Fibroblast of skin of abdomen (primary cell): ENCODE measurements around the gene SDHAF3.
"Not testable (repeated sequence)": the region's sequence is repeated elsewhere in the genome, so short reads cannot be mapped to it uniquely, and the experiment has no call there.

Experiments
- DNase-seq: peaks from one replicate; pipeline ENCODE4 v3.0.0-alpha.2; 2013

The SDHAF3 gene

DNA sequence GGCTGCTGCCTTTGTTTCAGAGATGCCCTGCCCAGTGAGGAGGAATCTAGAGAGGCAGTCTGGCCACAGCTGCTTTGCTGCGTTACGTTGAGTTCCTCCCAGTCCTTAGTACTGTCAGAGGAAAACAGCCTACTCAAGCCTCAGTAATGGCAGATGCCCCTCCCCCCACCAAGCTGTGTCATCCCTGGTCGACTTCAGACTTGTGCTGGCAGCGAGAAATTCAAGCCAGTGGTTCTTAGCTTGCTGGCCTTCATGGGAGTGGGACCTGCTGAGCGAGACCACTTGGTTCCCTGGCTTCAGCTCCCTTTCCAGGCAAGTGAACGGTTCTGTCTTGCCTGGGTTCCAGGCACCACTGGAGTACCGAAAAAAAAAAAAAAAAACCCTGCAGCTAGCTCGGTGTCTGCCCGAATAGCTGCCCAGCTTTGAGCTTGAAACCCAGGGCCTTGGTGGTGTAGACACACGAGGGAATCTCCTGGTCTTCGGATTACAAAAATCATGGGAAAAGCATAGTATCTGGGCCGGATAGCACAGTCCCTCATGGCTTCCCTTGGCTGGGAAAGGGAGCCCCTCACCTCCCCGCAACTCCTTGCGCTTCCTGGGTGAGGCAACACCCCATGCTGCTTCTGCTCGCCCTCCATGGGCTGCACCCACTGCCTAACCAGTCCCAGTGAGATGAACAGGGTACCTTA lies 9.1 kb downstream of the SDHAF3 start:
- DNase-seq = peak; percentile 28

GRCh38 chr7:97128736-97129135 lies 11.2 kb downstream of the SDHAF3 start:
- no peak for DNase-seq

DNA sequence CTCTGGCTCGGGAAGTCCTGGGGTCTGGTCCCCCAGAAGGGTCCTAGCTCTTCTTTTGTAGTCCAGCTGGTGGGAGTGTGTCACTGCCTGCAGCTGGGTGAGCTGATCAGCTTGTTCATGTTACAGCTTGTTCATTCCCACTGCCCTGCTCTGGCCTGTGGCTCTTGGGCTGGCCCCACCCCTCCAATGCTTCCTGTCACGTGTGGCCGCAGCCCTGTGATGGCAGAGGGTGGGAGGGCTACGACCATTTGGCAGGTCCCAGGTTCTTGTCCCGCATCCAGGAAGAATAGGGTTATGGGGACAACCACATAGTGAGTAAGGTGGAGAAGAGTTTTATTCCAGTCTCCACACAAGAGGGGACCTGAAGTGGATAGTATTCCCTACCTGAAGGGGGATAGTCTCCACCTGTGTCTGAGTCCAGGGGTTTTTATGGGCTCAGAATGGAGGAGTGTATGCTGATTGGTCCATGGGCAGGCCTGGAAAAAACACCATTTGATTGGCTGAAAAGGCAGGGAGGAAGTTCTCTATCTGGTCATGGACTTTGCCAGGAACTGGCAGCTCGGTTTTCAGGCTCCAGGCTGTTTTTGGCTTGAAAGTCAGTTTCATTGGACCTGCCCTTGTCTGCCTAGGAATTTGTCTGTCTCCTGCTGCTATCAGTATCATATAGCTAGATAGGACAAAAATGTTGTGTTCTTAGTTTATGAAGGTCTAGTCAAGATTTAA lies 13.1 kb downstream of the SDHAF3 start:
- DNase-seq = no peak

DNA sequence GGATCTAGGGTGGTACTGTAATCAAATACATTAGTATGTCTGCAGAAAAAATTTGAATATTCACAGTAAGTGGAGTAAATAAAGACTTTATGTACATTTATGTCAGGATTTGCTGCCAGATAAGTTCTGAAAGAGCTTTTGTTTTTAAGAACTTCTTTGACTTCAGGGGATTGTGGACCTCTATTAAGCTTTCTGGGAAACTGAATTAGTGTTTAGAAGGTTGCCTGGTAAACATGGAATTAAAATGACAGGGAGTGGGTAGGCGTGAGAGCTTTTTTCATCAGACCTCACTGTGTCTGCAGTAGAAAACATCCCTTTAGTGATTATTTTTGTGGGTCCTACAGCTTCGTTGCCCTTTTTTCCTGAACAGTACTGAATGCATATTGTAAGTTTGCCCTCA lies 15.7 kb downstream of the SDHAF3 start:
- no peak for DNase-seq

DNA sequence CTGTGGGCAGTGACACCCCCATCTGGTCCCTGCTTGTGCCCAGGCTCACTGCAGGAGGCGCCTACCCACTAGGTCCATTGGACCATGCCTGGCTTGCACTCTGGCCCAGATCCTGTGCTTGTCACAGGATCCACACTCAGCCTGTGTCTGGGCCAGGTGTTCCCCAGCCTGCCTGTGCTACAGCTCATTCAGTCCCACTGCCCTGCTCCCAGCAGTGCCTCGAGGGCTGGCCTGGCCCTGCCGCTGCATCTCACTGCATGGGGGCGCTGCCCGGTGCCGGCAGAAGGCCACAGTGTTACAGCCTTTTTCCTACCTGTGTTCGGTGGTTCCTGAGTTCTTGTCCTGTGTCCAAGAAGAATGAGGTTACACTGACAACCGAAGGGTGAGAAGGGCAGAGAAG lies 21.3 kb downstream of the SDHAF3 start:
- no peak for DNase-seq

- DNase-seq = peak; percentile 29
These were observed 27.6 kb downstream of the SDHAF3 start for GRCh38 chr7:97145068-97145467.

DNA sequence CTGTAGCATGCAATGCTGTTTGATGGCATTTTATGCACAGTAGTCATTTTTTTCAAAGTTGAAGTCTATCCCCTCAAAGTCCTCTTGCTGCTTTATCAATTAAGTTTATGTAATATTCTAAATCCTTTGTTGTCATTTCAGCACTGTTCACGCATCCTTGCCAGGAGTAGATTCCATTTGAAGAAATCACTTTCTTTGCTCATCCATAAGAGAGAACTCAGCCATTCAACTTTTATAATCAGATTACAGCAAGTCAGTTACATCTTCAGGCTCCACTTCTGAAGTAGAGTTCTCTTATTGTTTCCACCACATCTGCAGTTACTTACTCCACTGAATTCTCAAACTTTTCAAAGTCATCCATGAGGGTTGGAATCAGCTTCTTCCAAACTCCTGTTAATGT lies 32.3 kb downstream of the SDHAF3 start:
- peak; percentile 4 for DNase-seq

GRCh38 chr7:97155897-97156418 lies 38.5 kb downstream of the SDHAF3 start:
- no peak for DNase-seq

DNA sequence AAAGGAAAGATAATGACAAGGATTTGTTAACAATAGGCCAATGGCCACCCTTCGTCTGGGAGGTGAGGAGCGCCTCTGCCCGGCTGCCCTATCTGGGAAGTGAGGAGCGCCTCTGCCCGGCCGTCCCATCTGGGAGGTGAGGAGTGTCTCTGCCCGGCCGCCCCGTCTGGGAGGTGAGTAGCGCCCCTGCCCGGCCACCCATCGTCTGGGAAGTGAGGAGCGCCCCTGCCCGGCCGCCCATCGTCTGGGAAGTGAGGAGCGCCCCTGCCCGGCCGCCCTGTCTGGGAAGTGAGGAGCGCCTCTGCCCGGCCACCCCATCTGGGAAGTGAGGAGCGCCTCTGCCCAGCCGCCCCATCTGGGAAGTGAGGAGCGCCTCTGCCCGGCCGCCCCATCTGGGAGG lies 42.5 kb downstream of the SDHAF3 start:
- DNase-seq = not testable (repeated sequence)

DNA sequence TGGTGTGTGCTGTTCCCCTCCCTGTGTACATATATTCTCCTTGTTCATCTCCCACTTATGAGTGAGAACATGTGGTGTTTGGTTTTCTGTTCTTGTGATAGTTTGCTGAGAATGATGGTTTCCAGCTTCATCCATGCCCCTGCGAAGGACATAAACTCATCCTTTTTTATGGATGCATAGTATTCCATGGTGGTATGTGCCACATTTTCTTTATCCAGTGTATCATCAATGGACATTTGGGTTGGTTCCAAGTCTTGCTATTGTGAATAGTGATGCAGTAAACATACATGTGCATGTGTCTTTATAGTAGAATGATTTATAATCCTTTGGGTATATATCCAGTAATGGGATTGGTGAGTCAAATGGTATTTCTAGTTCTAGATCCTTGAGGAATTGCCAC lies 44.1 kb downstream of the SDHAF3 start:
- DNase-seq = not testable (repeated sequence)

- no peak for DNase-seq
These were observed 48.8 kb downstream of the SDHAF3 start for GRCh38 chr7:97166308-97166707.

- no peak for DNase-seq
These were observed 49.7 kb downstream of the SDHAF3 start for GRCh38 chr7:97167176-97167575.

DNA sequence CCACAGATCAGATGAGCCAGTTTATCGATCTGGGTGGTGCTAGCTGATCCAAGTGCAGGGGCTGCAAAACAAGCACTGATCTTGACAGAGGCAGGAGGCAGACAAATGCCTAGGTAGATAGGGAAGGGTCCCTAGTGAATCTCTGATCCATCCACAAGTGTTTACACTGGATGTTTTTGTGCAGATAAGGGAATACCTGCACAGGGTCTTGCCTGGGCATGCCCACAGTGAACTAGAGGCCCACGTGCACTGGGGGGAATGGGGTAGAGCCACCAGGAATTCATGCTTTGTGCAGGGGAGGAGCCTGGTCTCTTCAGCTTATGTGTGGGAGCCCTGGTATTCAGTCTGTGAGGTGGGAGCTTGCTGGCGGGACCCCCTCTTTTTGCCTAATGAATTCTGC lies 50.3 kb downstream of the SDHAF3 start:
- DNase-seq = no peak

DNA sequence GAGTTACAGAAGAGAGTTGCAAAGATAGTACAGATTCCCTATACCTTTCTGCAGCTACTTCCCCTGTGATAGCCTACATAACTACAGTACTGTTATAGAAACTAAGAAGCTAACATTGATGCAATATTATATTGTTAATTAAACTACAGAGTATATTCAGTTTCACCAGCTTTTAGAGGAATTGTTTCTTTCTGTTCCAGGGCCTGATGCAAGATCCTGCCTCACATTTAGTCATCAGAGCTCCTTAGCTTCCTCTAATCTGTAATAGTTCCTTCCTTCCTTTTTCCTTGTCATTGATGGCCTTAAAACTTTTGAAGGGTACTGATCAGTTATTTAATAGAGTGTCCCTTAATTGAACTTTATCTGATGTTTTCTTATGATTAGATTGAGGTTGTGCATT lies 56.8 kb downstream of the SDHAF3 start:
- DNase-seq = no peak

DNA sequence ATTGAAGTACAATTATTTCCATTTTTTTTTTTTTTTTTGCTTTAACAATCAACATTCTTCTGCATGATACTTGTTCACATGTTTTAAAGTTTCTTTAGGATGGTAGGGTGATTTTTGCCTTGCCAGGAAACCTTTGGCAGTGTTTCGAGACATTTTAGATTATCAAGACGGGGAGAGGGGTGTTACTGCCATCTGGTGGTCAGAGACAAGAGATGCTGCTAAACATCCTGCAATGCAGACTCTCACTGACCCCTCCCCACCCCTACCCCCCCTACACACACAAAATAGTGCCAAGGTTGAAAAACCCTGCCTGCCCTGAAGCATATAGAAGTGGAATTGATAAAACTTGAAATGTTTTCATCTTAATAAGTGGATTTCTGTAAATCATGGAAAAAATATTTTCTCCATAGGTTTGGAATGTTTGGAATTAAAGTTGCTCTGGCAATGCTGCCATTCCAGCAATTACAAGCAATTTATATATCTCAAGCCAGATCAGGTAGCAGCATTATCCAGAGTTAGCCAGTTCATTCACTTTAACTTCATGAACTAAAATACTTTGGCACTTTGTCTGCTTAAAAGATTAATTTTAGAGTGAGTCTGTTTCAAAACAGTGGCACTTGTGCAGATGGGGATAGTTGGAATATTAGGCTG lies 62.1 kb downstream of the SDHAF3 start:
- DNase-seq = peak; percentile 56

GRCh38 chr7:97187067-97187466 lies 69.6 kb downstream of the SDHAF3 start:
- peak; percentile 16 for DNase-seq

DNA sequence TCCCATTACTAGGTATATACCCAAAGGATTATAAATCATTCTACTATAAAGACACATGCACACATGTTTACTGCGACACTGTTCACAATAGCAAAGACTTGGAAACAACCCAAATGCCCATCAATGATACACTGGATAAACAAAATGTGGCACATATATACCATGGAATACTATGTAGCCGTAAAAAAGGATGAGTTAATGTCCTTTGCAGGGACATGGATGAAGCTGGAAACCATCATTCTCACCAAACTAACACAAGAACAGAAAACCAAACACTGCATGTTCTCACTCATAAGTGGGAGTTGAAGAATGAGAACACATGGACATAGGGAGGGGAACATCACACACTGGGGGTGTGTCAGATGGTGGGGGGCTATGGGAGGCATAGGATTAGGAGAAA lies 78.7 kb downstream of the SDHAF3 start:
- not testable (repeated sequence) for DNase-seq

- DNase-seq = no peak
These were observed 81.1 kb downstream of the SDHAF3 start for GRCh38 chr7:97198596-97198995.

- no peak for DNase-seq
These were observed 82.5 kb downstream of the SDHAF3 start for GRCh38 chr7:97200018-97200417.

GRCh38 chr7:97203957-97204356 lies 86.5 kb downstream of the SDHAF3 start:
- no peak for DNase-seq

GRCh38 chr7:97204821-97205220 lies 87.3 kb downstream of the SDHAF3 start:
- DNase-seq = no peak

DNA sequence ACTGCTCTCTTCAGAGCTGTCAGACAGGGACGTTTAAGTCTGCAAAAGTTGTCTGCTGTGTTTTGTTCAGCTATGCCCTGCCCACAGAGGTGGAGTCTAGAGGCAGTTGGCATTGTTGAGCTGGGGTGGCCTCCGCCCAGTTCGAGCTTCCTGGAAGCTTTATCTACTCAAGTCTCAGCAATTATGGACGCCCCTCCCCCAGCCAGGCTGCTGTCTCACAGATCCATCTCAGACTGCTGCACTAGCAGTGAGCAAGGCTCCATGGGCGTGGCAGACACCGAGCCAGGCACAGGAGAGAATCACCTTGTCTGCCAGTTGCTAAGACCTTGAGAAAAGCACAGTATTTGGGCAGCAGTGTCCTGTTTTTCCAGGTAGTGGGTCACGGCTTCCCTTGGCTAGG lies 98.1 kb downstream of the SDHAF3 start:
- no peak for DNase-seq

DNA sequence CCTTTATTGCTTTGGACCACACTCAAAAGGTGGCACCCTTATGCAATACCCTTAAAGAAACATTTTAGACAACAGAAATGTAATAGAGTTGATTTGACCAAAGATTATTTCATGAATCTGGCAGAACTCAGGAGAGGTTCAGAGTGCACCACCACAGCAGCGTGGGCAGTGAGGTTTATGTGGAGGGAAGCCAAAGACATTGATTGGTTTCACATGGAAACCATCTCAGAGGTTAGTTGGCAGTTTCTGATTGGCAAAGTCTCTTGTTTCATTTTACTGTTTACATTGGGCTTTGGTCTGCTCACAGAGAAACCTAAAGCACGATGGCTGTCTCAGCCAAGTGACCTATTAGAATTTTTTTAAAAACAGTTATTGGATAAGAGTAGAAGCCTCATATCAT lies 101.3 kb downstream of the SDHAF3 start:
- DNase-seq = no peak

DNA sequence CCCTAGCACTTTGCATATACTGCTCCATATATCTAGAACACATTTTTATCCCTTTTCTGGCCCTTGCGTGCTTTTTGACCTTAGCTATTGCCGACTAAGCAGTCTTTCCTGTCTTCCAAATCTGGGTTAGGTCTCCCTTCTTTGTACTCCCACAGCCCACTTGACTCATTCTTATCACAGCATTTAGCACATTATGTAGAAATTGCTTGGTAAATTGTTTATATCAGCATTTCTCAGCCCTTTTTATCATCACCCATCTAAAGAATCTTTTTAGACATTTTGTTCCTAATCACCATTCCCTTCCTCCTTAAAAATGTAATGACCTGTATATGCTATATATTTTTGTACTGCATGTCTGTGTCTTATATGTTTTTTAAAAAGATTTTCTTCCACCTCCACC lies 101.7 kb downstream of the SDHAF3 start:
- no peak for DNase-seq
